Fibroblast of skin of right biceps (primary cell): Measurements from ENCODE around the gene SUPT4H1.

ENCODE experiments used
- DNase-seq: peaks from one replicate; pipeline ENCODE4 v3.0.0-alpha.2; 2013

SUPT4H1 gene

DNA sequence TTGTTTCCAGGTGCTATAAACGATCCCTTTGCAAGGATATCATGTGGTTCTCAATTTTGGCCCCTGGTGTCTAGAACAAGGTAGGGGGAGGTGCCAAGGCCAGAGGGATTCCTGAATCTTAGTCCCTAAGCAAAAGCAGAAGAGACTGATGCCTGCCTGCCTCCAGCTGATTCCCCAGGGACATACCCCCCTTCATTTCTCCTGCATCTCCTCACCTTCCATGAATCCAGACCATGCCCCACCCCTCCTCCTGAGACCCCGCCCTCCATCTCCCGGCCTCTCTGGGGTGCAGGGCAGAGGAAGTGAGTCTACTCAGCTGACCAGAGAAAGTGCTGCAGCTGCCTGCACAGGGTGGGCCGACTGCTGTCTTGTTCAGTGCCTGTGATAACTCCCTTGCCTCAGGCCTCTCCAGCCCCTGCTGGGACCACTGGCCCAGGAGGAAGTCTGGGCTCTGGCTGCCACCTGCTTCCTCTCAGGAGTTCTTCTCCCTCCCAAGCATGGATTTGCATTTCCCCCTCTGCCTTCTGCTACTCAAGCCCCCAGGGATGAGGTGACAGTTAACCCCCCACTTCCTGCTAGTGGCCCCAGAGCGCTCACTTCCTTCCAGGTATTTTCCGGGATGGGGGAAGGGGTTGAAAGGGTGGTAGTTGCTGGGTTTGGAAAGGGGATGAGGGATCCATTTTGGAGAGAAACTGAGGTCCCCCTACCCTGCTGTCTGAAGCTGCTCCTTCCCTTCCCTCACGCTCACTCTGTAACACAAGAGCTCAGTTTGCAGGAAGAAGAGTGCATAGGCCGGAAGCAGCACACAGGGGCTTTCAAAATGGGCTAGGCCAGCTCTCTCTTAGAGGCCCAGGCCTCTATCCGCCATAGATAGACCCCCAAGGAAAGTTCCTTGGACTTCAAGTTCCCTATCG, 12.9 kb downstream of the SUPT4H1 start:
- DNase-seq = peak; percentile 98

DNA sequence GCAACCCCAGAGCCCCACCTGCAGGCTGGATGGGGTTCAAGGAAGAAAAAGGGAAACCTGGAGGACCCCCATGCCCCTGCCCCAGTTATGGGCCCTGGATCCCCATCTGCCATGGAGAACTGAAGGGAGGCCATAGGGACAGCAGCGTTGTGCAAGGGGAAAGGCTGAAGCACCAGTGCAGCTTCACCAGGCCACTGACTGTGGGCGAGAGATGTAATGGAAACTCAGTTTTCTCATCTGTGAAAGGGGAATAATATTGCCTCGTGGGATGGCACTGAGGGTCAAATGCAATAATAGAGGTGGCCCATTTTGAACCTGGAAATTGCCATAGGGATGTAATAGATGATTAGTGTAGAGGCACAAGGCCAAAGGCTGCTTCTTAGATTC, 13.6 kb downstream of the SUPT4H1 start:
- peak; percentile 30 for DNase-seq

DNA sequence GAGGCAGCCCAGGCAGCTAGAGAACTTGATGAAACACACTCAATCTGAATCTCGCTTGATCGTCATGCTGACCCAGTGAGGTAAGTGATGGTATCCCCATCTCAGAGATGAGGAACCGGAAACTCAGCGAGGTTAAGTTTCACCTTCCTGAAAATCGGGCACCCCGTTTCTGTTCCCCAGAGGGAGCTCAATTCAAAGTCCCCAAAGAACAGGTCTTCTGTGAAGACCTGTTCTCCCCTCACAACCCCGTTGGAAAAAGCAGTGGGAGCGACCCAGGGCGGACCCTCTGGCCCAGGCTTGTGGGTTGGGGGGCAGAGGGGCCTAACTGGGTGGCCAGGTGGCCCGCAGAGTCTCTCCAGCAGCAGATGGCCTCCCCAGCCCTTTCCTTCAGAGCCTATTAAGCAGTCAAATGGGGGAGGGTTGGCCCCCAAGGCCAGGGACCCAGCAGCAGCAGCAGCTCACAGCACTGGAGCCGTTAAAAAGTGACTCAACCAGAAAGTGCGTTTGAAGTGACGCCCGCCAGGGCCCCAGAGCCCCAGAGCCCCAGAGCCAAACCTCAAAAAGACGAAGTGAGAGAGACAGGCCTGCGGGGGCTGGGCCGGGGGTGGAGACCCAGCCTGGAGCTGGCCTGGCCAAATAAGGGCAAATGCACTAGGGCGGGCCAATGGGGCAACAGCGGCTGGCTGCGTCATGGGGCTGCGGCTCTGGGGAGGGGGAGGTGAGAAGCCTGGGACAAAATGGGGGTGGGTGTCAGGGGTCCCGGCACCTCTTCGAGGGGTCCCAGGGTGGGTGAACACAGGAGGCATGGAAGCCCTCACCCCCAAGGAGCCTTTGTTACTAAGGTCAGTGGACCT, 14.2 kb downstream of the SUPT4H1 start:
- DNase-seq = peak; percentile 99

DNA sequence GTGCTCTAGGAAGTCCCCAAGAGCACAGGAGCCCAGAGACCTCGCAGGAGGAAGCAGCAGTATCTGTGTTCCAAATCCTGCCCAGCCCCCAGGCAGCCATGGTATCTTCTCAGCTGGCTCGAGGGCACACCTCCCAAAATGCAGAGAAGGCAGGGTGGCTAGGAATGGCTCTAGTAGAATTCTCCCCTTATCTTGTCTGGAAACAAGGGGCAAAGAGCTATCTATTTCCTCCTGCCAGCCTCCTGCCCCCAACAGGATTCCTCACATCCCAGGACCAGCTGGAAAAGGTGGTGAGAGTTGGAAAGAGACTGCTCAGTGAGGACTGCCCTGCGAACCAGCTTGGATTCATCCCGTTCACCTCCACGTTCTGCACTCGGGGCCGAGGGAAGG, 14.8 kb downstream of the SUPT4H1 start:
- DNase-seq = no peak

DNA sequence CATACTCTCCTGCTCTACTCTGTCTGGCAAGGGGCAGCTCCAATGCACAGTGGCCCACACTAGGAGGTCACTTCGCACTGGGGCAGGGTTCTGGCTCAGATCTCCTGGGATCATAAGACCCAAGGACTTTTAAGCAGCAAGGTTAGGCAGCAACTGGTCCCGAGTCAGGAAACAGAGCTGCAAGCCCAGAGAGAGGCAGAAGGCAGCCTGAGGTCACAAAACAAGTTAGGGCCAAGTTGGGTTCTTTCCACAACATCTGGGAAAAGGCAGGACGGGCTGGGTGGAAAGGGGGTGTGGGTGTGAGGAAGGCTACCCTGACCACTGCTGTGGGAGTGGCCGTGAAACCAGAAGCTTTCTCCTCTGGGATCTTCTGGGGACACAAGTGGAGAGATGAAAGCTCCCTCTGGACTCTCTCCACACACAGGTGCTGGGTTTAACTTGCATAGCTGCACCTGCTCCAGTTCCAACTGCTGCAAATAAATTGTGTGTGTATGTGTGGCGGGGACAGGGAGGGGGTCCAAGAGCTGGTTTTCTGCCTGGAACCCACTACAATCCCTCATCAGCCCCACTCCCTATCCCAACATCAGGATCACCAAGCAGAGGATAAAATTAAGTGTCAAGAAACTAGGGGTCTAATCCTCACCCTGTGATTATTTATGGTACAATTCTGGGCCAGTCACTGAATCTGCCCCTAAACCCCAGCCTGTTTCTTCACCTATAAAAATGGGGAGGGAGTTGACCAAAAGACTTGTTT, 15.4 kb downstream of the SUPT4H1 start:
- DNase-seq = no peak

DNA sequence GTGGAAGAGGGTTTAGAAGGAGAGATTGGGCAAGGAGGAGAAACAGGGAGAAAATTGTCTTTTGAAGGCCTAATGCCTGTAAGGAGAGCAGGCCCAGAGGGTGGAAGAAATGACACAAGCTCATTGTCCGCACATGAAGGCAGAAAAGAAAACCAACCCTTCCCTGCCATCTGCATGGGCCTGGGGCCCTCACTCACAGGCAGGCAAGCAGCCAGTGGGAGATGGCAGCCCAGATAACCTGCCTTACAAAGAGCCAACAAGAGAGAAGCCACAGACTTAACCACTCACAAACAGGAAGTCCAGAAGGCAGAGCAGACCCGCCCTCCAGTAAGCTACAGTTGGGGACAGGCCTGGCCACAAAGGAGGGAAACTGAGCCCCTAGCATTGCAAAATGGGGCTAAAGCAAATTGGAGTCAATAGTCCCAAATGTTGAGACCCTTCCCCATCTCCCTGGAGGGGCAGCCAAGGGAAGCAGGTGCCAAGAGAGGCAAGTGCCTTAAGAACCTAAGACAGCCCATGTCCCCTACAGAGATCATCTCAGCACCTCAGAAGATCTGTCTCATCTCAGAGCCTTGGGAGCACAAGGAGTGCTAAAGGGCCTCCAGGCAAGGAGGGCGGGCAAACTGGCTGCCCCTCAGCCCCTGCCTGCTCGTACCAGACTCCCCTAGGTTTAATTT, 16.1 kb downstream of the SUPT4H1 start:
- no peak for DNase-seq

DNA sequence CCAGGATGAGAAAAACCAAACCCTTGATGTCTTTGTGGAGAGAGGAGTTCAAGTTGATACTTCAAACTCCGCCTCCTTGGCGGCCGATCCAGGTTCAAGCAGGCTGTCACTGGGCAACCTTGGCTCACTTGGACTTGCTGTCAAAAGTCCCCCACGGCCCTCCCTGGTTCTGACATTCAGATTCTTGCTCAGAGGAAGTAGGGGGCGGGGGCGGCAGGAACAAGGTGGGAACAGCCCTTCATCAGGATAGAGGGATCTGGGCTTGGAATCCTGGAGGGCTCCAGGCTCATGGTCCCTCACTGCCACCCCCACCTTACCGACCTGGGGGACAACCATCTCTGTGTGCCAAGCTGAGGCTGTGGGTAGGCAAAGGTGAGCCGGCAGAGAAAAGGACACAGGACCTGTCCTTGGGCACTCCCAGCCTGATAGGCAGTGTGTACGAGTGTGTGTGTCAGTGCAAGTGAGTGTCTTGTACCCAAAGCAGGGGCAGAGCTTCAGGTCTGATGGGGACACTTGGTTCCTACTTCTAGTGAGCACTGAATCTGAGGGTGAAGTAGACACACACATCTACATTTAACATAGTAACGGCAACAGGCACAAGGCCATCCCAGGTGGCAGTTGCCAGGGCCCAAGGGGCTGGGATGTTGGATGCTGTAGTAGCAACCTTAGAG, 16.8 kb downstream of the SUPT4H1 start:
- DNase-seq = no peak

DNA sequence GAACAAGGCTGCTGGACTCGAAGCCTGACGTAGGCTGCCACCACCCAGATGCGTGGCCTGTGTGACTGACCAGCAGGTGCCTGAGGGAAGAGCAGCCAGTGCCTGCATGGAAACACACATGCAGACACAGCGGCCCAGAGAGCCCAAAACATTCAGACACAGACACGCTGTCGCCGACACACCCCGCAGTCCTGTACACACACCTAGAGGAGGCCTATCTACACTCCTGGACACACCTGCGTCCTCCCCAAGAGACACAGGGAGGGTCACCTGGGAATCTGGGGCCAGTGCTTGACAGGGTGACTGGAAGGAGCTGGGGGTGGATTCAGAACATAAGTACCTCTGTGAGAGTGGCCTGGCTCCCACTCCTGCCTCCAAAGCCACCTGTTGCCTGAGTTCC, 17.3 kb downstream of the SUPT4H1 start:
- DNase-seq = no peak

DNA sequence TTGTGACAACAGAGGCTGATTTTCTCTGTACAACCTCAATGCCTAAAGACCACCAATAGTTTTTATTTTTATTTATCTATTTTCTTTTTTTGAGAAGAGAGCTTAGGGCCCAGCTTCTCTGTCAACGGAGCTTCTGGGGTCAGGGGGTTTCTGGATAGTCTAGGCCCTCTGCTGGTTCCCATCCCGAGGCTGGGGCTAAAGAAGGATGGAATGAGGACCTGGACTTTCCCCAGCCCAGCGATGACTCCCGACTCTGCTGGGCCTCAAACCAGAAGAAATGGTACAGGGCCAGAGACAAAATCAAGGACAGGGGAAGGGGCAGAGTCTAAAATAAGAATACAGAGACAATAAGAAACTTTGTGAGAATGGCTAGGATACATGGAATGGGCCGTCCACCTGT, 17.7 kb downstream of the SUPT4H1 start:
- DNase-seq = no peak

DNA sequence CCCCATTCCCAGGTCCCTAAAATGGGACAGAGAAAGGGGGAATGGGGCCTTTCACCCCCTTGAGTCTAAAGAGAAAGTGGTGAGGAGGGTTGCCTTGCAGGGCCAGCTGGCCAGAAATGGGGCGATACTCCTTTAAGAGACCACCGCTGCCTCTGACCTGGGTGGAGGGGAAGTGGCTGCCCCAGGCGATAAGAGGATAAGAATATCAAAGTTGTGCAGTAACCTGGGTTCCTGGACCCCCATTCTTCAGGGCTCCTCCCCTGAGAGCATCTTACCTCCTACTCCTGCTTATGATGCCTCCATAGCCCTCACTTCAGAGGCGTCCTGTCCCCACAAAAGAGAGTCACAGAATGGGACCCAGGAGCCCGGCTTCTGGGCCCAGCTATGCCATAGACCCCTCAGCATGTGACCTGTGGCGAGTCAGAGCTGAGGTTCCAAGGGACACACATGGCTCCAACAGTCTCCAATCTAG, 18.2 kb downstream of the SUPT4H1 start:
- DNase-seq = no peak

DNA sequence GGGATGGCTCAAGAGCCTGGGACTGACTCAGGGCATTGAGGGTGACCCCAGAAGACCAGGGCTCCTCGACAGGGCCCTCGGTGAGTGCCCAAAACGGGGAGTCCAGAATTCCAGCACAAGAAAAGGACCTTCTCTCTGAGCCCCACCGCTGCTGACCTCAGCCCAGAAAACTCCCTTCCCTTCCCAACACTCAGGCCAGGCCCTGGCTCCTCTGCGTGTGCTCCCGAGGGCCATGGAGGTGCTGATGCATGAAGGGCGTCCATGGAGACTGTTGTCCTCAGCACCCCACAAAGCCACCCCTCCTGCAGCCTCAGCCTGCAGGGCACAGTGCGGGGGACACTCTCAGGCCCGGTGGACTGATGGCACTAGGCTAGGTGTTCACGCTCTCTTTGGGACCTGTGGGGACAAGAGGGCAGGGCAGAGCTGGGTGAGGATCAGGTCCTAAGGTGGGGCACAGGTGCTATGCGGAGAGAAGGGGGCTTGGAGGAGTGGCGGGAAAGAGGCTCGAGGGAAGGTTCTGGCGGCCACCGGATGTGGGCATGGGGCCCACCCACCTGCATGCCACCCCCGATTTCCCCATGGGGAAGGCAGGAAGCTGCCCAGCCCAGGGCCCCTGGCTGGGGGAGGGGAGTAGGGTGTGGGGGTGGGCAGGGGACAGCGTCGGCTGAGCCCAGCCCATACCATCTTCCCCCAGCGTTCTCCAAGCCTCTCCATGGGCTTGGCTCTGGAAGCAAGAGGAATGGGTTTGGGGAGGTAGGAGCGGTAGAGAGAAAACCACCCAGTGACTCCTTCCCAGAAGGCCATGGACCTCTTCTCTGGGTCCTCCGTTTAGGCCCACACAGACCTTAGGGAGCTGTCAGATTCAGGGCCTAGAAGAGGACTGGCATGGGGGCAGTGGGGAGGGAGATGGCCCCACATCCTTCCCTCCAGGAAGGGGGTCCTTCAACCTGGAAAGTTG, 18.9 kb downstream of the SUPT4H1 start:
- no peak for DNase-seq

DNA sequence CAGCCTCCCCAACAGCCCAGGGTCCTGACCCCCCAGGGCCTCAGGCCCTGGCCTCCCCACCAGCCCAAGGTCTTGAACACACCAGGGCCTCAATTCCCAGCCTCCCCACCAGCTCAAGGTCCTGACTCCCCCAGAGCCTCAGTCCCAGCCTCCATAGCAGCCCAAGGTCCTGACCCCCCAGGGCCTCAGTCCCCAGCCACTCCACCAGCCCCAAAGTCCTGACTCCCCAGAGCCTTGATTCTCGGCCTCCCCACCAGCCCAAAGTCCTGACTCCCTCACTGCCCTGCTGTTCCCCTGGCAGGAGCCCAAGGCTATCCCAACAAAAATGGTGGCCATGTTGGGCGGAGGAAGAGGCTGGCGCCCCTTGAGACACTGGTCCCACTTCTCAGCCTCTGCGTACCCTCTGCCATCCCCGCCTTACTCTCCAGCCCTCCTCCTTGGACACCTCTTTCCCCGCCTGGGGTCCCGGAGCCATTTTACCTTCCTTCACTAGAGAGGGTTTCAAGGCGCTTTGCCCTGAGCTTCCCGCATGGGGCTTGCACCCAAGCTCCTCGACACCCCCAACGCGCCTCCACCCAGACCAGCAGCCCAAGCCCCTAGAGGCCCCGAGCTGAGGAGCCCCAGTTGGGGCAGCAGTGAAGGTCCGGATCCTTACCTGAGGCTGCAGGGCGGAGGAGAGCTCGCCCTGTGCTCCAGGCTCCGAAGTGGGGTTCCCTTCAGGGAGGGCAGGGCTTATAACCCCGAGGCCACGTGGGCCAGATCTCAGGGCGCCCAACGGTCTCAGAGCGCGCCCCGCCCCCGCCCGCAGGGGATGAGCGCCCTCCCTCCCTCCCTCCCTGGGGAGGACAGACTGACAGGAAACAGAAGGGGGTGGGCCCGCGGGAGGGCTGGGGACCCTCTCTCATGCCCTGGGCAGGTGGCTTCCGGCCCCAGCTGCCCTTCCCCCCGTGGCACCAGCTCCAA, 19.9 kb downstream of the SUPT4H1 start:
- DNase-seq = no peak

DNA sequence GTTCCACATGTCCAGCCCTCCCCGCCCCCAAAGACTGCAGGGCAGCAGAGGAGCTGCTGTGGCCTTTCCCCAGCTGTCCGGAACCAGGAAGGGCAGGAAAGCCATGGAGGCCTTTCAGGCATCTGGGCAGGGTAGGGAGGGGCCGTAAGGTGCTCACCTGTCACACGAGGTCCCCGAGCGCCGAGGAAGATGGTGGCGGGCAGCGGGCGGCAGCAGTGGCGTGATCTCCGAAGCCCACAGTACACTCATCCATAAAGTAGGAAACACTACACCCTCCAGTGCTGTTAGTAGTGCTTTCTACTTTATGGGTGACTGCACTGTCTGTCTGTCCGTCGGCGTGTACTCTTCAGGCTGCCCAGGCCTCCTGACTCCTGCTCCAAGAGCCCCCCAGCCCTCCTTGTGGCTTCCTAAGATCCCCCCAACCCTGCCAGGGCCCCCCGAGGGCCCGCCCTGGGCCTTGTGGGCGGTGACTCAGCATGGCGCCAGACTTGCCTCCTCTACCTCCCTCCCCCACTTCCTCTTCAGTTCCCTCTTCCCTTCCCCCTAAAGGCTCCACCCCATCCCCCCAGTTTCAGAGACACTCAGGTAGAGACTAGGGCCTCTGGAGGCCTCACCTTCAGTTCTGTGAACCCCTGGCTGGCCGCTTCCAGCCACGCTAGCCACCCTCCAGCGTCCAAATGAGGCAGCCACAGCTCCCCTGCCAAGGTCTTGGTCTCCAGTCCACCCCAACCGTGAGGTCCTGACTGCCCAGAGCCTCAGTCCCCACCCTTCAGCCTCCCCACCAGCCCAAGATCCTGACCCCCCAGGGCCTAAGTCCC, 20.8 kb downstream of the SUPT4H1 start:
- peak; percentile 79 for DNase-seq

DNA sequence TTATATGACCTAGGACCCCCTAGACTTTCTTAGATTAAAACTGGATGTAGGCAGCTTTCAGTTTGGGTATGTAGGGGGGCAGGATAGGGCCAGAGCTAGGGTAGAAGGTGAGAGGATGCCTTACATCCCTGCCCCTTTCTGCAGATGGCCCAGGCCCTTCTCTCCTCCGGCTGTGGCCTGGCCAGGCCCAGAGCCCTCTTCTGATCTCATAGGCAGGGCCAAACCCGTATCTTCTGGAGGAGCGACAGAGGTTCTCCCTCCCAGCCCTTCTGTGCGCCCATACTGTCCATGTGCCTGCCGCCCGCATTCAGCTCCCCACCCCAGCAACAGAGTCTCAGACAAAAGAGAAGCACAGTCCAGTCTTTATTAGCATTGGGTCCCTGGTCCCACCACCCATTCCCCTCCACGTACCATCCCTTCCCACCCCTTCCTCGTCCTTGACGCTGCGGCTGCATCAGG, 21.4 kb downstream of the SUPT4H1 start:
- no peak for DNase-seq

DNA sequence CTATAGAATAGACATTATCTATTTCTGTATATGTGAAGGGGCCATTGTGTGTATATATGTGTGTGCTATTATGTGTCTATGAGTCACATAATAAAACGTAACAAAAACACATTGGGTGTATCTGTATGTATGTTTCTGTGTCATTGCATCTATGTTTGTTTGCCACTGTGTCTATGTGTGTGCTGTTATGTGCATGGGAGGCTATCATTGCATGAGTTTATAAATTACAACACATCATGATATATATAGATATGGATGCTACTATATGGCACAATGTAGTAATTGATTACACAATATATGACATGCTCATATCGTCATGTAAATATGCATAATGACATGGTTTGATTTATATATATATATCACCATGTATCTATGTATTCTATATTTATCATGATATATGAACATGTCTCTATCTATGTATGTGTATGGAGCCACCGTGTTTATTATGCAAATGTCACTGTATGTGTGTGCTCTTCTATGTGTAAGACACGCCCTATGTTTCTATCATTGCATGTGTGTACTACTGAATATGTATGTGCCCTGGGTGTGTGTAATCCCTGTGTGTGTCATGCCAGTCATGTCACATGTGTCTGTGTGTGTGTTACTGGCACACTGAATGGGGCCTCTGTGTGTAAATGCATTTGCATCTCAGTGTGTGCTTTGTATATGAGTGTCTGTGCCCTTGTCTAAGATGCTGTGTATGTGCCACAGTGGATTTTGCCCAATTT, 22.0 kb downstream of the SUPT4H1 start:
- no peak for DNase-seq

DNA sequence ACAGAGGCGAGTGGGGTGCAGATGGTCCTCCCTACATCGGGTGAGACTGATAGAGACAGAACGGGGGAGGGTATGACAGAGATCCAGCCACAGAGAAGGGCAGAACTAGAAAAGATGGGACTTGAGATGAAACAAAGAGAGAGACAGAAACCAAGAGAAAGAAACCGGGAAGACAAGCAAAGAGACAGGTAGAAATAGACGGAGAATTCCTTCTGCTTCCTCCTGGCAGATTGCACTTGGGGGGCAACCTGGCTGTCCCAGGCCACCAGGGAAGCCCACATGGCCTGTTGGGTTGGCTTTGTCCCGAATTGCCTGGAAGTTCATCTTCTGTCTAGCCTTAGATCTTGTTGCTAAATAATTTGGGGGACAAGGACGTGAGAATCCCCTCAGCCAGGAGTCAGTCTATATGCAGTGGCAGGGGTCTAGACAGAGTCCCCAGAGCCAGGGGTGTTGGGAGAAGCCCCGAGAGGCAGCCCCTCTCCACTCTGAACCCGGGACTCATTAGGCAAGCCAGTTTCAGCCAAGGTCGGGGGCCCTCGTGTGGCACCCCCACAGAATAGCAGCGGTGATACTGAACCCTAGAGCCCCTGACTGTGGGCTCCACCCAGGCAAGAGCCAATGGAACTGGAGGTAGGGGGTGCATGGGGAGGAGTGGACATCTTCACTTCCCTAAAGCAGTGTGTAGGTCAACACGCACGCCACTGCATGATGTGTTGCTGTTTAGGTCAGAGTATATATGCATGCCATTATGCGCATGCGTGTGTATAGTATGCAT, 22.8 kb downstream of the SUPT4H1 start:
- peak; percentile 42 for DNase-seq
